Effector memory CD8-positive, alpha-beta T cell (primary cell): ENCODE results near the gene CAMTA1.

ENCODE experiments used
- ATAC-seq: fragments of 150-1000 bp; cut with Tn5 transposase; replicated peaks from 2 replicates; pipeline ENCODE4 v1.10.0; 2021; ENCODE audit warnings: mild to moderate bottlenecking, moderate library complexity
- DNase-seq, 3 experiments: peaks; one replicate each; pipeline ENCODE4 v3.0.0; 2021
- H3K27ac Mint-ChIP-seq, 2 donors: one replicate each; pipeline ENCODE4 v1.8.0; 2022; ENCODE audit warnings: mild to moderate bottlenecking in 2 of 2, mixed read lengths in 2 of 2, moderate library complexity in 2 of 2
- H3K27me3 Mint-ChIP-seq, 2 donors: one replicate each; pipeline ENCODE4 v1.8.0; 2022; ENCODE audit warnings: mixed read lengths in 2 of 2
- H3K36me3 Mint-ChIP-seq: one replicate; pipeline ENCODE4 v1.8.0; 2022; ENCODE audit warnings: mild to moderate bottlenecking, moderate library complexity, mixed read lengths; ENCODE audit not compliant: insufficient read depth
- H3K4me1 Mint-ChIP-seq, 2 donors: one replicate each; pipeline ENCODE4 v1.8.0; 2022; ENCODE audit warnings: low read depth in 2 of 2, mixed read lengths in 2 of 2
- H3K4me3 Mint-ChIP-seq, 2 donors: one replicate each; pipeline ENCODE4 v1.8.0; 2022; ENCODE audit warnings: mild to moderate bottlenecking in 2 of 2, mixed read lengths in 2 of 2, moderate library complexity in 2 of 2
- H3K9me3 Mint-ChIP-seq, 2 donors: one replicate each; pipeline ENCODE4 v1.8.0; 2022; ENCODE audit warnings: mixed read lengths in 2 of 2

CAMTA1 gene

GRCh38 chr1:7232441-7233236 is 447.4 kb downstream of the CAMTA1 start:
- DNase-seq (no peak), ATAC-seq (no peak)
- no peaks in the 10 kb centered on the region for H3K9me3 Mint-ChIP-seq
- no peak overlapping the region for H3K27ac Mint-ChIP-seq
- H3K4me1 Mint-ChIP-seq: no peaks in the 10 kb centered on the region
- no peak overlapping the region for H3K4me3 Mint-ChIP-seq
- no peaks in the 10 kb centered on the region for H3K36me3 Mint-ChIP-seq
- peaks cover 20 to 54% of the 10 kb centered on the region in 2 donors for H3K27me3 Mint-ChIP-seq

- Mint-ChIP-seq H3K27me3 (peaks cover 25 to 56% of the 10 kb centered on the region in 2 donors), H3K27ac (no peak overlapping the region), H3K9me3 (no peaks in the 10 kb centered on the region), H3K4me1 (no peaks in the 10 kb centered on the region), H3K36me3 (no peaks in the 10 kb centered on the region), H3K4me3 (no peak overlapping the region)
- DNase-seq: no peak
- no peak for ATAC-seq
These were observed 447.9 kb downstream of the CAMTA1 start for GRCh38 chr1:7233237-7233540.

- Mint-ChIP-seq H3K27ac (no peak overlapping the region), H3K27me3 (peaks cover 23 to 52% of the 10 kb centered on the region in 2 donors), H3K9me3 (no peaks in the 10 kb centered on the region), H3K36me3 (no peaks in the 10 kb centered on the region), H3K4me1 (no peaks in the 10 kb centered on the region), H3K4me3 (no peak overlapping the region)
- DNase-seq (no peak), ATAC-seq (no peak)
These were observed 448.6 kb downstream of the CAMTA1 start for GRCh38 chr1:7233646-7234470.

- Mint-ChIP-seq H3K27ac (no peak overlapping the region), H3K27me3 (peaks cover 27 to 47% of the 10 kb centered on the region in 2 donors), H3K9me3 (no peaks in the 10 kb centered on the region), H3K36me3 (no peaks in the 10 kb centered on the region), H3K4me3 (no peak overlapping the region), H3K4me1 (no peaks in the 10 kb centered on the region)
- no peak for DNase-seq
- ATAC-seq: no peak
These were observed 449.2 kb downstream of the CAMTA1 start for GRCh38 chr1:7234471-7234755.

- peaks cover 32 to 45% of the 10 kb centered on the region in 2 donors for H3K27me3 Mint-ChIP-seq
- no peak overlapping the region for H3K27ac Mint-ChIP-seq
- ATAC-seq (no peak), DNase-seq (no peak)
- H3K36me3 Mint-ChIP-seq: no peaks in the 10 kb centered on the region
- H3K9me3 Mint-ChIP-seq: no peaks in the 10 kb centered on the region
- no peak overlapping the region for H3K4me3 Mint-ChIP-seq
- no peaks in the 10 kb centered on the region for H3K4me1 Mint-ChIP-seq
These were observed 450.7 kb downstream of the CAMTA1 start for GRCh38 chr1:7235871-7236517.

GRCh38 chr1:7236844-7237515 is 451.7 kb downstream of the CAMTA1 start:
- no peaks in the 10 kb centered on the region for H3K36me3 Mint-ChIP-seq

GRCh38 chr1:7247158-7247557 is 461.9 kb downstream of the CAMTA1 start:
- peaks cover 3% of the 10 kb centered on the region for H3K36me3 Mint-ChIP-seq
- H3K9me3 Mint-ChIP-seq: no peaks in the 10 kb centered on the region
- H3K27me3 Mint-ChIP-seq: peaks cover 57 to 60% of the 10 kb centered on the region in 2 donors
- no peak for ATAC-seq
- DNase-seq: no peak
- no peaks in the 10 kb centered on the region for H3K4me1 Mint-ChIP-seq
- H3K27ac Mint-ChIP-seq: no peak overlapping the region
- no peak overlapping the region for H3K4me3 Mint-ChIP-seq

More at GRCh38 chr1:7236844-7237515, 451.7 kb downstream of the CAMTA1 start:
- ATAC-seq: no peak
- H3K27ac Mint-ChIP-seq: no peak overlapping the region
- no peaks in the 10 kb centered on the region for H3K9me3 Mint-ChIP-seq
- peaks cover 32 to 45% of the 10 kb centered on the region in 2 donors for H3K27me3 Mint-ChIP-seq
- H3K4me3 Mint-ChIP-seq: no peak overlapping the region
- no peak for DNase-seq
- H3K4me1 Mint-ChIP-seq: no peaks in the 10 kb centered on the region

- H3K4me1 Mint-ChIP-seq: no peaks in the 10 kb centered on the region
- H3K4me3 Mint-ChIP-seq: no peak overlapping the region
- peaks cover 3% of the 10 kb centered on the region for H3K36me3 Mint-ChIP-seq
- DNase-seq (no peak), ATAC-seq (no peak)
- no peak overlapping the region for H3K27ac Mint-ChIP-seq
- H3K27me3 Mint-ChIP-seq: peaks cover 65 to 68% of the 10 kb centered on the region in 2 donors
- H3K9me3 Mint-ChIP-seq: no peaks in the 10 kb centered on the region
These were observed 462.7 kb downstream of the CAMTA1 start for GRCh38 chr1:7247791-7248548.

GRCh38 chr1:7248549-7249199 is 463.4 kb downstream of the CAMTA1 start:
- Mint-ChIP-seq H3K27me3 (peaks cover 69 to 75% of the 10 kb centered on the region in 2 donors), H3K9me3 (no peaks in the 10 kb centered on the region), H3K36me3 (peaks cover 3% of the 10 kb centered on the region), H3K27ac (no peak overlapping the region), H3K4me3 (no peak overlapping the region), H3K4me1 (no peaks in the 10 kb centered on the region)
- ATAC-seq (no peak), DNase-seq (no peak)

- H3K36me3 Mint-ChIP-seq: peaks cover 3% of the 10 kb centered on the region
- peaks cover 72 to 83% of the 10 kb centered on the region in 2 donors for H3K27me3 Mint-ChIP-seq
- no peaks in the 10 kb centered on the region for H3K9me3 Mint-ChIP-seq
- ATAC-seq: no peak
- no peak overlapping the region for H3K27ac Mint-ChIP-seq
- H3K4me1 Mint-ChIP-seq: no peaks in the 10 kb centered on the region
- DNase-seq: no peak
- no peak overlapping the region for H3K4me3 Mint-ChIP-seq
These were observed 464.3 kb downstream of the CAMTA1 start for GRCh38 chr1:7249516-7249915.

- no peak for ATAC-seq
- H3K4me1 Mint-ChIP-seq: no peaks in the 10 kb centered on the region
- H3K27me3 Mint-ChIP-seq: peaks cover 73 to 90% of the 10 kb centered on the region in 2 donors
- H3K27ac Mint-ChIP-seq: no peak overlapping the region
- no peaks in the 10 kb centered on the region for H3K9me3 Mint-ChIP-seq
- no peak for DNase-seq
- H3K4me3 Mint-ChIP-seq: no peak overlapping the region
- peaks cover 3% of the 10 kb centered on the region for H3K36me3 Mint-ChIP-seq
These were observed 464.9 kb downstream of the CAMTA1 start for GRCh38 chr1:7250176-7250575.

GRCh38 chr1:7250597-7251453 is 465.6 kb downstream of the CAMTA1 start:
- no peak overlapping the region for H3K4me3 Mint-ChIP-seq
- H3K9me3 Mint-ChIP-seq: no peaks in the 10 kb centered on the region
- H3K27ac Mint-ChIP-seq: no peak overlapping the region
- ATAC-seq (no peak), DNase-seq (no peak)
- peaks cover 74 to 94% of the 10 kb centered on the region in 2 donors for H3K27me3 Mint-ChIP-seq
- peaks cover 3% of the 10 kb centered on the region for H3K36me3 Mint-ChIP-seq
- H3K4me1 Mint-ChIP-seq: no peaks in the 10 kb centered on the region
